Dendritic cell treated with granulocyte-macrophage colony-stimulating factor and Interleukin-4, amounts not matched to agents 40 ng/mL and 50 ng/mL, for 4 days (primary cell): ENCODE measurements around the gene PCBP3.
"Not testable (repeated sequence)": the region's sequence is repeated elsewhere in the genome, so short reads cannot be mapped to it uniquely, and the experiment has no call there.

Source experiments
- H3K27ac Mint-ChIP-seq: one replicate; pipeline ENCODE4 v1.8.0; 2022; ENCODE audit warnings: mild to moderate bottlenecking, mixed read lengths
- H3K27me3 Mint-ChIP-seq: one replicate; pipeline ENCODE4 v1.8.0; 2022; ENCODE audit warnings: mild to moderate bottlenecking, mixed read lengths
- H3K36me3 Mint-ChIP-seq: one replicate; pipeline ENCODE4 v1.8.0; 2022; ENCODE audit warnings: low read depth, mixed read lengths
- H3K4me1 Mint-ChIP-seq: one replicate; pipeline ENCODE4 v1.8.0; 2022; ENCODE audit warnings: low read depth, mixed read lengths
- H3K4me3 Mint-ChIP-seq: one replicate; pipeline ENCODE4 v1.8.0; 2022; ENCODE audit warnings: mild to moderate bottlenecking, moderate library complexity, mixed read lengths
- H3K9me3 Mint-ChIP-seq: one replicate; pipeline ENCODE4 v1.8.0; 2022; ENCODE audit warnings: mixed read lengths
- intact Hi-C: fragments of 100-400 bp; cut with micrococcal nuclease; formaldehyde crosslinking; loops from one replicate; pipeline ENCODE4 v1.15.0; 2022

The PCBP3 gene

DNA sequence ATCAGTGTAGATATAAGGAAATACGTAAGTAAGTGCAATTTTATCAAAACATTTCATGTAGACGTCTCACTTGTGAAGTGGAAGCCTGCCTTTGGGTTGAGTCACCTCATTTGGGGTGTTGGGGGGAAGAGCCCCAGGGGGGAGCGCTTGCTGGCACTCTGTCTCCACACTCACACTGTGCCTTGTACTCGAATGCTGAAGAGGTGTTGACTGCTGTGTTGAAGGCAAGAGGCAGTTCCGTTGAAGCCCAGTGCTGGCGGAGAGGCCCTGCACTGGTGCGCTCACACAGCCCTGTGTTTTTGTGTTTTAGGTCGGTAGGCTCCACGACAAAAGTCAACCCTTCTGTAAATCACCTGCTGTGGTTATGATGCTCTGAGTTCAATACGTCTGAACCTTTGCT is 206.1 kb downstream of the PCBP3 start:
- Mint-ChIP-seq H3K36me3 (no peaks in the 10 kb centered on the region), H3K4me1 (no peaks in the 10 kb centered on the region), H3K27me3 (no peaks in the 10 kb centered on the region), H3K9me3 (no peaks in the 10 kb centered on the region), H3K27ac (no peak overlapping the region), H3K4me3 (no peak overlapping the region)
- intact Hi-C loops = no loop called here

DNA sequence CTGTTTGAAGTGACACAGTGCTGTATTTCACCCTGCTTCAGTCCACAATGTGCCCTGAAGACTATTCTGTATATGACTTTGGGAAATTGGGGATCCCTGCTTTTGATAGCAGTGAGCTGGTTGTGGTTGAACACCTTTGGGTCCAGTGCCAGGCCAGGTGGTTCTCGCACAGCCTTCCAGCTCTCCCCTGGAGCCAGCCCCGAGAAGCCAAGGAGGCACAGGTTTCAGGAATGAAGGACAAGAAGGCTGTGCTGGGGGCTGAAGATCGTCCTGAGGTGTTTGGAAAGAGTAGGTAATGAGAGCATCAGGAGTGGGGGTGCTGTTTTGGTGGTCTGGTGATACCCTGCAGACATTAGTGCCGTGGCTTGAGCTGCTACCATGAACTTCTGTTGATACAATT is 206.7 kb downstream of the PCBP3 start:
- Mint-ChIP-seq H3K27me3 (no peaks in the 10 kb centered on the region), H3K4me3 (no peak overlapping the region), H3K9me3 (no peaks in the 10 kb centered on the region), H3K36me3 (no peaks in the 10 kb centered on the region), H3K4me1 (no peaks in the 10 kb centered on the region), H3K27ac (no peak overlapping the region)
- intact Hi-C loops = no loop called here

GRCh38 chr21:45852386-45852785 is 208.9 kb downstream of the PCBP3 start:
- H3K4me1 Mint-ChIP-seq, H3K27ac Mint-ChIP-seq, intact Hi-C loops, H3K9me3 Mint-ChIP-seq, H3K36me3 Mint-ChIP-seq, H3K4me3 Mint-ChIP-seq, H3K27me3 Mint-ChIP-seq: not testable (repeated sequence)

DNA sequence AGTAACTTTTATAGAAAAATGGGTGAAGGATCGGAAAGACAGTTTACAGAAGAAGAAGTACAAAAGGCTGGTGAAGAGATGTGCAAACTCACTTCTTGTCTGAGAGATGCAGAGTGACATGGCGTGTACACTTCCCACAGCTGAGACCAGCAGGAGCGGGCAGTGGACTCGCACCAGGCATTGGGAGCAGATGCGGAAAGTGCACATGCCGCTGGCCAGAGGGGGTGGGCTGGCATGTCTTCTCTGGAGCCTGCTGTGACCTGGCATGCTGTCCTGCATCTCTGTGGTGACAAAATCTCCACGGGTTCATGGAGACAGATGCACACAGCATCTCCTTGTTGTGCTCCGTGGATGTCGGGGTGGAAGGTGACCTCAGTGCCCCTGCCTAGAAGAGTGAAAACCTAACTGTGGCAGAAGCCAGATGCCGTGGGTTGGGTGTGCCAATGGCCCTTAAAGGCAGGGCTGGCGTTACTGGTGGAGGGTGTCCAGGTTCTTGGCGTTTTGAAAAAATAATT is 209.4 kb downstream of the PCBP3 start:
- Mint-ChIP-seq H3K4me3 (no peak overlapping the region), H3K27ac (no peak overlapping the region), H3K9me3 (no peaks in the 10 kb centered on the region), H3K4me1 (no peaks in the 10 kb centered on the region), H3K27me3 (no peaks in the 10 kb centered on the region), H3K36me3 (no peaks in the 10 kb centered on the region)
- intact Hi-C loops = no loop called here

DNA sequence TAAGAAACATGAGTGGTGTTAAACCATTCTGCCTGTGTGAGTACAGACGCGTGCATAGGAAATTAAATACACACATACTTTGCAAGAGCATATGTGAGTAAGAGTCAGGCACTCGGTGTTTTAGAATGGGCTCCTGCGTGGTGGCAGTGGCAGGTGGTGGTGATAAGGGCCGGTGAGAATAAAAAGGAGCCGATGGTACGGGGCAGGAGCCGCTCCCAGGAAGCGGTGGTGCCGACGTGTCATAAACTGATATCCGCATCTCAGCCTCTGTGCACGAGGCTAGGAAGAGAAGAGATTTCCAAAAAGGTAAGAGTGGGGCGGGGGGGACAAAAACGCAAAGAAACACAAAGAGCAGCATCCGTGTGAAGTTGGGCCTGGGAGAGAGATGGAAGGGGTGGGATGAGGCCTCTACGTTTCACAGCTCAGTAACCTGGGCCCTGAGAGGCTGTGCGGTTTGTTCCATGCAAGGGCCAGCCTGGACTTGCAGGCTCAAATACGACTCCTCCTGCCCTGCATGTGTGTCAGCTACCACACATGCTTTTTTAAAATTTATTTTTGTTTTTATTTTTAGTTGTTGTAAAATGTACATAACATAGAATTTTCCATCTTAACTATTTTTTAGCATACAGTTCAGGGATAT is 210.3 kb downstream of the PCBP3 start:
- no peak overlapping the region for H3K27ac Mint-ChIP-seq
- H3K9me3 Mint-ChIP-seq = no peaks in the 10 kb centered on the region
- H3K4me3 Mint-ChIP-seq = no peak overlapping the region
- intact Hi-C loops = no loop called here
- H3K36me3 Mint-ChIP-seq = no peaks in the 10 kb centered on the region
- H3K27me3 Mint-ChIP-seq = no peaks in the 10 kb centered on the region
- H3K4me1 Mint-ChIP-seq = no peaks in the 10 kb centered on the region

- H3K36me3 Mint-ChIP-seq = no peaks in the 10 kb centered on the region
- no peaks in the 10 kb centered on the region for H3K27me3 Mint-ChIP-seq
- no peaks in the 10 kb centered on the region for H3K4me1 Mint-ChIP-seq
- H3K27ac Mint-ChIP-seq = no peak overlapping the region
- no peaks in the 10 kb centered on the region for H3K9me3 Mint-ChIP-seq
- intact Hi-C loops = no loop called here
- H3K4me3 Mint-ChIP-seq = no peak overlapping the region
These were observed 211.2 kb downstream of the PCBP3 start for GRCh38 chr21:45854690-45855247.

DNA sequence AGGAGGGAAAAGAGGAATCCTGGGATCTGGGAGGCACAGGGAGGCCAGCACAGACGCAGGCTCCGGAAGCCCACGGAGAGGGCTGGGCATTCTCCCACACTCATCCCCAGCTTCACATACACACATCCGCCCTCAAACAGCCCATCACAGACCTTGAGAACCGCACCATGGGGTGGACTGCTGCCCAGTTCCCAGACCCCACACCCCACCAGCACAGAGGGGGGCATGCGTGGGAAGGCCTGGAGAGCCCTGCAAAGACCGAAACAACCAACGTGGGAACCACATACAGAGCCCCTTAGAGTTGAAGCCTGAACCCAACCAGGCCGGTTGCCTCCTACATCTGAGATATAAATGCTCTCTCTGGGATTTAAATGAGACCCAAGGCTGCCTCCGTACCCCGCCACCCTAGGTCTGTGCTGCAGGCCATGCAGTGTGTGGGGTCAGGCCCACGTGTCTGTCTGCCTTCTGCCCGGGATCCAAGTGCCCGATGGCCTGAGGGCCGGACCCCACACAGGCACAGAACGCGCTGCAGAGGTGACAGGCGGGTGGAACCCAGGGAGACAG is 211.8 kb downstream of the PCBP3 start:
- Mint-ChIP-seq H3K27me3 (no peaks in the 10 kb centered on the region), H3K4me3 (no peak overlapping the region), H3K9me3 (no peaks in the 10 kb centered on the region), H3K27ac (no peak overlapping the region), H3K4me1 (no peaks in the 10 kb centered on the region), H3K36me3 (no peaks in the 10 kb centered on the region)
- intact Hi-C loops = no loop called here

DNA sequence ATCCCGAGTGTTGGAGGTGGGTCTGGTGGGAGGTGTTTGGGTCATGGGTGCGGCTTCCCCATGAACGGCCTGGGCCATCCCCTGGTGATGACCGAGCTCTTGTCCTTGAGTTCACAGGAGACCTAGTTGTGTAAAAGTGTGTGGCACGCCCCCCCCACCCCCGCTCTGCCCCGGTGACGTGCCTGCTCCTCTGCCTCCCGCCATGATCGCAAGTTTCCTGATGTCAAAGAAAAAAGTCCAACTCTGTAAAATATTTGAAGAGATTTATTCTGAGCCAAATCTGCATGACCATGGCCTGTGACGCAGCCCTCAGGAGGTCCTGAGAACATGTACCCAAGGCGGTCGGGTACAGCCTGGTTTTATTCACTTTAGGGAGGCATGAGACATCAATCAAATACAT is 212.9 kb downstream of the PCBP3 start:
- no peaks in the 10 kb centered on the region for H3K27me3 Mint-ChIP-seq

DNA sequence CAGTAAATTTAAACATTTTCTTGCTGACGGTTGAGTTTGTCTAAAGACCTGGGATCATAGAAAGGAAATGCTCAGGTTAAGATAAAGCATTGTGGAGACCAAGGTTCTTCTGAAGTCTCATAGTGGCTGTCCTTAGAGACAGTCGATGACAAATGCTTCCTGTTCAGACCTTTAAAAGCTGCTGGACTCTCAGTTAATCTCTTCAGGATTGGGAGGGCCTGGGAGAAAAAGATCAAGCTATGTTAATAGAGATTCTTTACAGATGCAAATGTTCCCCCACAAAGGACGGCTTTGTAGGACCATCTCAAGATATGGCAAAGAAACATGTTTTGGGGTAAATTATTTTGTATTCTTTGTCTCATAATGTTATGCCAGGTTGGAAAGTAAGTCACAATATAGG is 213.4 kb downstream of the PCBP3 start:
- intact Hi-C loops = no loop called here
- no peaks in the 10 kb centered on the region for H3K9me3 Mint-ChIP-seq
- H3K4me3 Mint-ChIP-seq = no peak overlapping the region
- H3K4me1 Mint-ChIP-seq = no peaks in the 10 kb centered on the region
- H3K36me3 Mint-ChIP-seq = no peaks in the 10 kb centered on the region
- no peaks in the 10 kb centered on the region for H3K27me3 Mint-ChIP-seq
- no peak overlapping the region for H3K27ac Mint-ChIP-seq

More for the DNA sequence above, 212.9 kb downstream of the PCBP3 start:
- H3K4me1 Mint-ChIP-seq = no peaks in the 10 kb centered on the region
- no peaks in the 10 kb centered on the region for H3K36me3 Mint-ChIP-seq
- intact Hi-C loops = no loop called here
- no peaks in the 10 kb centered on the region for H3K9me3 Mint-ChIP-seq
- H3K4me3 Mint-ChIP-seq = no peak overlapping the region
- no peak overlapping the region for H3K27ac Mint-ChIP-seq

GRCh38 chr21:45857761-45858160 is 214.2 kb downstream of the PCBP3 start:
- no peaks in the 10 kb centered on the region for H3K9me3 Mint-ChIP-seq
- no peaks in the 10 kb centered on the region for H3K36me3 Mint-ChIP-seq
- no peak overlapping the region for H3K4me3 Mint-ChIP-seq
- intact Hi-C loops = no loop called here
- no peaks in the 10 kb centered on the region for H3K4me1 Mint-ChIP-seq
- no peak overlapping the region for H3K27ac Mint-ChIP-seq
- H3K27me3 Mint-ChIP-seq = no peaks in the 10 kb centered on the region

- no peaks in the 10 kb centered on the region for H3K9me3 Mint-ChIP-seq
- H3K36me3 Mint-ChIP-seq = no peaks in the 10 kb centered on the region
- H3K4me1 Mint-ChIP-seq = no peaks in the 10 kb centered on the region
- no peak overlapping the region for H3K27ac Mint-ChIP-seq
- H3K27me3 Mint-ChIP-seq = no peaks in the 10 kb centered on the region
- H3K4me3 Mint-ChIP-seq = no peak overlapping the region
- intact Hi-C loops = no loop called here
These were observed 214.7 kb downstream of the PCBP3 start for GRCh38 chr21:45858180-45858579.

GRCh38 chr21:45859041-45859761 is 215.7 kb downstream of the PCBP3 start:
- H3K9me3 Mint-ChIP-seq = no peaks in the 10 kb centered on the region
- H3K4me3 Mint-ChIP-seq = no peak overlapping the region
- H3K27ac Mint-ChIP-seq = no peak overlapping the region
- intact Hi-C loops = no loop called here
- no peaks in the 10 kb centered on the region for H3K36me3 Mint-ChIP-seq
- no peaks in the 10 kb centered on the region for H3K27me3 Mint-ChIP-seq
- H3K4me1 Mint-ChIP-seq = no peaks in the 10 kb centered on the region

- H3K4me1 Mint-ChIP-seq = no peaks in the 10 kb centered on the region
- intact Hi-C loops = no loop called here
- no peak overlapping the region for H3K27ac Mint-ChIP-seq
- H3K4me3 Mint-ChIP-seq = no peak overlapping the region
- no peaks in the 10 kb centered on the region for H3K9me3 Mint-ChIP-seq
- H3K36me3 Mint-ChIP-seq = no peaks in the 10 kb centered on the region
- H3K27me3 Mint-ChIP-seq = no peaks in the 10 kb centered on the region
These were observed 216.3 kb downstream of the PCBP3 start for GRCh38 chr21:45859762-45860357.

GRCh38 chr21:45860493-45861155 is 217.1 kb downstream of the PCBP3 start:
- no peak overlapping the region for H3K4me3 Mint-ChIP-seq
- intact Hi-C loops = no loop called here
- no peaks in the 10 kb centered on the region for H3K36me3 Mint-ChIP-seq
- no peaks in the 10 kb centered on the region for H3K4me1 Mint-ChIP-seq
- H3K9me3 Mint-ChIP-seq = no peaks in the 10 kb centered on the region
- H3K27ac Mint-ChIP-seq = no peak overlapping the region
- no peaks in the 10 kb centered on the region for H3K27me3 Mint-ChIP-seq
